Measurements from ENCODE around the gene ADGRD1.

Gene ADGRD1

GRCh38 chr12:130990034-130990433 is 36.3 kb downstream of the ADGRD1 start:
- no peak for ATAC-seq
- TF ChIP-seq CSDC2 (CRISPR knock-in tag; IDR thresholded peaks at IDR 0.05) = no peak
- TF ChIP-seq, protein P1, sequence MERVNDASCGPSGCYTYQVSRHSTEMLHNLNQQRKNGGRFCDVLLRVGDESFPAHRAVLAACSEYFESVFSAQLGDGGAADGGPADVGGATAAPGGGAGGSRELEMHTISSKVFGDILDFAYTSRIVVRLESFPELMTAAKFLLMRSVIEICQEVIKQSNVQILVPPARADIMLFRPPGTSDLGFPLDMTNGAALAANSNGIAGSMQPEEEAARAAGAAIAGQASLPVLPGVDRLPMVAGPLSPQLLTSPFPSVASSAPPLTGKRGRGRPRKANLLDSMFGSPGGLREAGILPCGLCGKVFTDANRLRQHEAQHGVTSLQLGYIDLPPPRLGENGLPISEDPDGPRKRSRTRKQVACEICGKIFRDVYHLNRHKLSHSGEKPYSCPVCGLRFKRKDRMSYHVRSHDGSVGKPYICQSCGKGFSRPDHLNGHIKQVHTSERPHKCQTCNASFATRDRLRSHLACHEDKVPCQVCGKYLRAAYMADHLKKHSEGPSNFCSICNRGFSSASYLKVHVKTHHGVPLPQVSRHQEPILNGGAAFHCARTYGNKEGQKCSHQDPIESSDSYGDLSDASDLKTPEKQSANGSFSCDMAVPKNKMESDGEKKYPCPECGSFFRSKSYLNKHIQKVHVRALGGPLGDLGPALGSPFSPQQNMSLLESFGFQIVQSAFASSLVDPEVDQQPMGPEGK (CRISPR knock-in tag; IDR thresholded peaks at IDR 0.05; ENCODE audit: borderline replicate concordance) = no peak
- TF ChIP-seq CSRNP3 (CRISPR knock-in tag; IDR thresholded peaks at IDR 0.05) = no peak
- TF ChIP-seq ZNF70 (CRISPR knock-in tag; IDR thresholded peaks at IDR 0.05) = no peak
- no peak for TF ChIP-seq ZNF8 (CRISPR knock-in tag; IDR thresholded peaks at IDR 0.05)
- no peak for TF ChIP-seq TOX (CRISPR knock-in tag; IDR thresholded peaks at IDR 0.05; ENCODE audit: borderline replicate concordance)
- TF ChIP-seq GLIS3 (CRISPR knock-in tag; IDR thresholded peaks at IDR 0.05) = no peak
- no peak for TF ChIP-seq SNAI2 (CRISPR knock-in tag; IDR thresholded peaks at IDR 0.05)
- no peak for TF ChIP-seq ZFP3 (CRISPR knock-in tag; IDR thresholded peaks at IDR 0.05)
- TF ChIP-seq ESRRG (CRISPR knock-in tag; IDR thresholded peaks at IDR 0.05) = no peak
- no peak for TF ChIP-seq RARB (CRISPR knock-in tag; IDR thresholded peaks at IDR 0.05)
- no peak for TF ChIP-seq ZNF565 (CRISPR knock-in tag; conservative IDR thresholded peaks at IDR 0.05; ENCODE audit: low read depth)
- TF ChIP-seq, protein P2, sequence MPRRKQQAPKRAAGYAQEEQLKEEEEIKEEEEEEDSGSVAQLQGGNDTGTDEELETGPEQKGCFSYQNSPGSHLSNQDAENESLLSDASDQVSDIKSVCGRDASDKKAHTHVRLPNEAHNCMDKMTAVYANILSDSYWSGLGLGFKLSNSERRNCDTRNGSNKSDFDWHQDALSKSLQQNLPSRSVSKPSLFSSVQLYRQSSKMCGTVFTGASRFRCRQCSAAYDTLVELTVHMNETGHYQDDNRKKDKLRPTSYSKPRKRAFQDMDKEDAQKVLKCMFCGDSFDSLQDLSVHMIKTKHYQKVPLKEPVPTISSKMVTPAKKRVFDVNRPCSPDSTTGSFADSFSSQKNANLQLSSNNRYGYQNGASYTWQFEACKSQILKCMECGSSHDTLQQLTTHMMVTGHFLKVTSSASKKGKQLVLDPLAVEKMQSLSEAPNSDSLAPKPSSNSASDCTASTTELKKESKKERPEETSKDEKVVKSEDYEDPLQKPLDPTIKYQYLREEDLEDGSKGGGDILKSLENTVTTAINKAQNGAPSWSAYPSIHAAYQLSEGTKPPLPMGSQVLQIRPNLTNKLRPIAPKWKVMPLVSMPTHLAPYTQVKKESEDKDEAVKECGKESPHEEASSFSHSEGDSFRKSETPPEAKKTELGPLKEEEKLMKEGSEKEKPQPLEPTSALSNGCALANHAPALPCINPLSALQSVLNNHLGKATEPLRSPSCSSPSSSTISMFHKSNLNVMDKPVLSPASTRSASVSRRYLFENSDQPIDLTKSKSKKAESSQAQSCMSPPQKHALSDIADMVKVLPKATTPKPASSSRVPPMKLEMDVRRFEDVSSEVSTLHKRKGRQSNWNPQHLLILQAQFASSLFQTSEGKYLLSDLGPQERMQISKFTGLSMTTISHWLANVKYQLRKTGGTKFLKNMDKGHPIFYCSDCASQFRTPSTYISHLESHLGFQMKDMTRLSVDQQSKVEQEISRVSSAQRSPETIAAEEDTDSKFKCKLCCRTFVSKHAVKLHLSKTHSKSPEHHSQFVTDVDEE (CRISPR knock-in tag; IDR thresholded peaks at IDR 0.05) = no peak
- no peak for TF ChIP-seq POU6F1 (CRISPR knock-in tag; IDR thresholded peaks at IDR 0.05; ENCODE audit: borderline replicate concordance, low read depth)
- TF ChIP-seq TCF4 (CRISPR knock-in tag; IDR thresholded peaks at IDR 0.05; ENCODE audit: borderline replicate concordance) = no peak
- TF ChIP-seq ARNTL (CRISPR knock-in tag; IDR thresholded peaks at IDR 0.05; ENCODE audit: borderline replicate concordance, low read depth) = no peak
- no peak for TF ChIP-seq OSR1 (CRISPR knock-in tag; IDR thresholded peaks at IDR 0.05)
- TF ChIP-seq ZC3H10 (CRISPR knock-in tag; IDR thresholded peaks at IDR 0.05) = no peak
- no peak for TF ChIP-seq ZFP30 (CRISPR knock-in tag; IDR thresholded peaks at IDR 0.05)

GRCh38 chr12:130992448-130992847 is 38.7 kb downstream of the ADGRD1 start:
- TF ChIP-seq ZFP30 (CRISPR knock-in tag; IDR thresholded peaks at IDR 0.05) = no peak
- TF ChIP-seq, protein P1 (CRISPR knock-in tag; IDR thresholded peaks at IDR 0.05; ENCODE audit: borderline replicate concordance) = no peak
- no peak for TF ChIP-seq ZNF565 (CRISPR knock-in tag; conservative IDR thresholded peaks at IDR 0.05; ENCODE audit: low read depth)
- TF ChIP-seq, protein P3, sequence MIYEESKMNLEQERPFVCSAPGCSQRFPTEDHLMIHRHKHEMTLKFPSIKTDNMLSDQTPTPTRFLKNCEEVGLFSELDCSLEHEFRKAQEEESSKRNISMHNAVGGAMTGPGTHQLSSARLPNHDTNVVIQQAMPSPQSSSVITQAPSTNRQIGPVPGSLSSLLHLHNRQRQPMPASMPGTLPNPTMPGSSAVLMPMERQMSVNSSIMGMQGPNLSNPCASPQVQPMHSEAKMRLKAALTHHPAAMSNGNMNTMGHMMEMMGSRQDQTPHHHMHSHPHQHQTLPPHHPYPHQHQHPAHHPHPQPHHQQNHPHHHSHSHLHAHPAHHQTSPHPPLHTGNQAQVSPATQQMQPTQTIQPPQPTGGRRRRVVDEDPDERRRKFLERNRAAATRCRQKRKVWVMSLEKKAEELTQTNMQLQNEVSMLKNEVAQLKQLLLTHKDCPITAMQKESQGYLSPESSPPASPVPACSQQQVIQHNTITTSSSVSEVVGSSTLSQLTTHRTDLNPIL (CRISPR knock-in tag; IDR thresholded peaks at IDR 0.05; ENCODE audit: low read depth) = no peak
- TF ChIP-seq TCF4 (CRISPR knock-in tag; IDR thresholded peaks at IDR 0.05; ENCODE audit: borderline replicate concordance) = no peak
- TF ChIP-seq ZC3H10 (CRISPR knock-in tag; IDR thresholded peaks at IDR 0.05) = no peak
- TF ChIP-seq ESRRG (CRISPR knock-in tag; IDR thresholded peaks at IDR 0.05) = no peak
- TF ChIP-seq BACH2 (CRISPR knock-in tag; IDR thresholded peaks at IDR 0.05; ENCODE audit: borderline replicate concordance) = no peak
- TF ChIP-seq OSR1 (CRISPR knock-in tag; IDR thresholded peaks at IDR 0.05) = no peak
- no peak for TF ChIP-seq CSDC2 (CRISPR knock-in tag; IDR thresholded peaks at IDR 0.05)
- TF ChIP-seq ZNF70 (CRISPR knock-in tag; IDR thresholded peaks at IDR 0.05) = no peak
- TF ChIP-seq ZFP3 (CRISPR knock-in tag; IDR thresholded peaks at IDR 0.05) = no peak
- TF ChIP-seq ISL1 (CRISPR knock-in tag; IDR thresholded peaks at IDR 0.05) = no peak
- no peak for TF ChIP-seq ZNF8 (CRISPR knock-in tag; IDR thresholded peaks at IDR 0.05)
- TF ChIP-seq TOX (CRISPR knock-in tag; IDR thresholded peaks at IDR 0.05; ENCODE audit: borderline replicate concordance) = no peak
- no peak for TF ChIP-seq GLIS3 (CRISPR knock-in tag; IDR thresholded peaks at IDR 0.05)

More at GRCh38 chr12:130992448-130992847, 38.7 kb downstream of the ADGRD1 start:
- ATAC-seq = no peak
